Gastroesophageal sphincter (tissue), 3 donors: ENCODE measurements around the gene RBM33.

ENCODE experiments used
- CTCF ChIP-seq, 4 experiments: fragments of 200-600 bp in 2 of 4; fragments of 450-650 bp in 2 of 4; sonication (generic) in 1 of 4; IDR thresholded peaks; one replicate each; pipeline ENCODE4 v1.5.1; 2017 to 2019; ENCODE audit warnings: antibody characterized with exemption in 4 of 4, mild to moderate bottlenecking in 2 of 4, moderate library complexity in 2 of 4
- POLR2A ChIP-seq, 2 donors: fragments of 450-650 bp; IDR thresholded peaks; one replicate each; pipeline ENCODE4 v1.6.1; 2017; ENCODE audit warnings: antibody characterized with exemption in 2 of 2, mild to moderate bottlenecking in 2 of 2, moderate library complexity in 1 of 2
- POLR2AphosphoS5 ChIP-seq: sonication (generic); formaldehyde crosslinking; IDR thresholded peaks from one replicate; pipeline ENCODE4 v1.6.1; 2017; ENCODE audit warnings: antibody characterized with exemption

GRCh38 chr7:155662343-155663043 lies 18.0 kb downstream of the RBM33 start:
- TF ChIP-seq POLR2A (IDR thresholded peaks at IDR 0.05) = no peak
- no peak for TF ChIP-seq CTCF (IDR thresholded peaks at IDR 0.05)
- no peak for TF ChIP-seq POLR2AphosphoS5
